Activated CD4-positive, alpha-beta T cell treated with anti-CD3 and anti-CD28 coated beads, Interleukin-2, Interleukin-4, amounts not matched to agents 100 ng/mL and 50 ng/mL, durations not matched to agents 16 hours and 8 hours (primary cell): Measurements from ENCODE around the gene FETUB.

Experiments used
- DNase-seq: peaks from one replicate; pipeline ENCODE4 v3.0.0-alpha.2; 2020; ENCODE audit warnings: low spot score

FETUB gene

DNA sequence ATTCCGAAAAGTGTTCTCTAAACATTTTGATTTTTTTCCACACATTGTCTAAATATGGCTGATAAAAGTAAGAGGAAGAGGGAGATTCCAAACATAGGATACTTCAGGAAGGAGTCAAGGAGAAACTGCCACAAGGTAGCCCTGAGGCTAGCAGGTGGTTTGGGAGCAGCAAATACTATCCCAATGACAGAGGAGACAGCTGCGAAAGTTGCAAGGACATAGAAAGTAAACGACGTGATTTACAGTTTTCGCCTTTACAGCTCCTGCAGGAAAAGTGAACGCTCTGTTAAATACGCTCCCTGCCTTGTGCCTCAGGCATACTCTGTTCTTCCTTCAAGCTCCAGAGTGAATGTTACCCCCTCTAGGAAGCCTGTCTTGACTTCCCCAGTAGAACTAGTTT lies 3.7 kb upstream of the FETUB start:
- DNase-seq: no peak

DNA sequence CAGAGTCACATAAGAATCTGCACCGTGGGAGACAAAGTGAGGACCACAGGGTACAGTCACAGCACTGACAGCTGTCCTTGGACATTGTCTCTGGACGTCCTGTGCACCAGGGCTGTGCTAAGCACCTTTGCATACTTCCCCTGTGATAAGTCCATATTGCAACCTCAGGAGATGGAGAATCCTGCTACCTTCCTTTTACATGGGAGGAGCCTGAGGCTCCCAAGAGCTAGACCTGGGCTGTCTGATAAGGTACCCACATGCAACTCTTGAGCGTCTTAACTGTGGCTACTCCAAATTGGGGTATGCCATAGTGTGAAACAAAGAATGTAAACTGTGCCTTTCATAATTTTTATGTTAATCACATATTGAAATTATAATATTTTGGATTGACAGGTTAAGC lies 2.5 kb upstream of the FETUB start:
- DNase-seq: no peak

DNA sequence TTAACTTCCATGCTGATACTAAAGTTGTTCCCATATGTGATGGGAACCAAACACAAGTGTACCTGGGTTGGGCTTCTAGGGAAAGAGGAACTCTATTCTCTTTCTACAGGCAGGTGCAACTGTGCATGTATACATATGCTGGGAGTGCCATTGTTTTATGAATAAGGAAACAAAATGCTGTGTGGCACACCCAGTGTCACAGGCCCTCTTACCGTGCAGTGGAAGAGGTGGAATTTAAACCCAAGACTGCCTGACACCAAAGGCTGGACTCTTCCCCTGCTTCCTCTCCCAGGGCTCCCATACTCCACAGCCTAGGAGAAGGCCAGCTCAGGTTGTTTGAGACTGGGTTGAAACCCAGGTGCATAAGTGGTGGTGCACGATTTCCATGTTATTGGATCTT lies 1.9 kb upstream of the FETUB start:
- DNase-seq: no peak

DNA sequence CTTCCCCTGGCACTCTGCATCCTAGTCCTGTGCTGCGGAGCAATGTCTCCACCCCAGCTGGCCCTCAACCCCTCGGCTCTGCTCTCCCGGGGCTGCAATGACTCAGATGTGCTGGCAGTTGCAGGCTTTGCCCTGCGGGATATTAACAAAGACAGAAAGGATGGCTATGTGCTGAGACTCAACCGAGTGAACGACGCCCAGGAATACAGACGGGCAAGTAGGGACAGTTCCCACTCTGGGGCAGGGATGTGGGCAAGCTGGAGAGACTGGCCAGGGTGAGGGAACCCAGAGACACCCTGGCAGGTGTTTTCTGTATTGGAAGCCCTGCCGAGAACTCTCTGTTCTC lies 247 bp downstream of the FETUB start:
- DNase-seq: no peak

DNA sequence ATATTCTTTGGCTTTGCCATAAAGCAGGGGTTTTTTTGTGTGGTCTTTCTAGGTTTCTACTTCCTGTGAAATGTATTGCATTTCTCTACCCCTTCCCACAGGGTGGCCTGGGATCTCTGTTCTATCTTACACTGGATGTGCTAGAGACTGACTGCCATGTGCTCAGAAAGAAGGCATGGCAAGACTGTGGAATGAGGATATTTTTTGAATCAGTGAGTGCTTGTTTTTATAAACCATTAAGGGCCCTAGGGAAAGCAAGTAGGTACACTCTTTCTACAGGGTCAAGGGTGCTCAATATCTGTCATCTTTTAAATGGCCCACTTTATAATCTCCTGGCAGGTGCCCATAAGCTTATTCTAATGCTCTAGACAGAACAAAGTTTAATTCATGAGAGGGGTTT lies 730 bp downstream of the FETUB start:
- DNase-seq: no peak

DNA sequence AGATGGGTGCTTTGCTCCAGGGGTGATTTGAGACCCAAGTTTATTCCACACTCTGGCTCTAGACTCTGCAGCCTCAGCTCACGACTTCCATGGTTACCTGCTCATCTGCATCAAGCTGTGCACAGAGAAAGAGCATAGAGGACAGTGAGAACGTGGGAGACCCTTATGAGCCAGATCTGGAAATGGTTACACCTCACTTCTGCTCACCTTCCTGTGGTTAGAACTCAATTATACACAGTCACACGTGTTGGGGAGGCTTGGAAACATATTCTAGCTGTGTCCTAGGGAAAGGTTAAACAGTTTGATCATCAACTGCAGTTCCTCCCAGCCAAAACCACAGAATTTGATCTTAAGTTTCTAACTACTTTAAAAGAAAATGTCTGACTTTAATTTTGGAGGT lies 1.8 kb downstream of the FETUB start:
- DNase-seq: no peak

DNA sequence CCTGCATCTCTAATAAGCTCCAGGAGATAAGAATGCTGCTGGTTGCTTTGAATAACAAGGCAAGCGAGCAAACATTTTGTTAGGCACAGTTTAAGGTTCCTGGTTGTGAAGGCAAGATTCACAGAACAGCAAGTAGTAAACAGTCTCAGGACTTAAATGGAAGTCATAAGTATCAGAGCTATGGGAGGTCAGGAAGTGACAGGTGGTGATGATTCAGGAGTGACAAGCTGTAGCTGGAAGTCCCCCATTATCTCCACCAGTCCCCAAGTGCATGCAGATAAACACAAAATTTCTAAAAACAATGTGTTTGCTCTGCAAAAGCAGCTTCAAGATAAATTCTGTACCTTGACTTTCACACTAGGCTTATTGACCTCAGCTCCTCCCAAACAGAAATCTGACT lies 3.3 kb downstream of the FETUB start:
- DNase-seq: peak; percentile 30

DNA sequence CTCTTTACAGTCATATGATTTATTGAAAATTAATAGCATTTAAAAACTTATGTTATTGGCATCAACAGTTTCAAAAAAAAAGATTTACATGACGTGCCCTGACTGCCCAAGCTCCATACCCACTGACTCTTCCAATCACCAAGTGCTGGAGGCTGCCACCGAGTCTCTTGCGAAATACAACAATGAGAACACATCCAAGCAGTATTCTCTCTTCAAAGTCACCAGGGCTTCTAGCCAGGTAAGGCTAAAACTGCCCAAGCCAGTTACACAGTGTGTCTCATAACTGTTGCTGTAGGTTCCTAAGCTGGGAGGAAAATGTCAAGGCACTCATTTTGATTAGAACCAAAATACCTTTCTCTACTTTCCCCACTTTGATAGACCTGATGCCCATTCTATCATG lies 4.5 kb downstream of the FETUB start:
- no peak for DNase-seq

DNA sequence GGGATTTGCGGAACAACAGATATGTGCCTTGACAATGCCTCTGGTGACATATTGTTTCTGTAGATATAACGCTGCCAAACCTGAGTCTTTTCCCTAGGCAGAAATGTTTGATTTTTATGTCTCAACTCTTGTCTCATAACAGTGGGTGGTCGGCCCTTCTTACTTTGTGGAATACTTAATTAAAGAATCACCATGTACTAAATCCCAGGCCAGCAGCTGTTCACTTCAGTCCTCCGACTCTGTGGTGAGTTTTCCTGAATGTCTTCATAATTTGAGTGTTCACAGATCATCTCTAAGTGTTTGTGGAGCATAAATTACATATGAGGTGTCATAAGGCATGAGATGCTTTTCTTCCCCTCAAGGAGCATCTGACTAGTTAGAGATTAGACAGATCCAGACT lies 5.9 kb downstream of the FETUB start:
- no peak for DNase-seq

DNA sequence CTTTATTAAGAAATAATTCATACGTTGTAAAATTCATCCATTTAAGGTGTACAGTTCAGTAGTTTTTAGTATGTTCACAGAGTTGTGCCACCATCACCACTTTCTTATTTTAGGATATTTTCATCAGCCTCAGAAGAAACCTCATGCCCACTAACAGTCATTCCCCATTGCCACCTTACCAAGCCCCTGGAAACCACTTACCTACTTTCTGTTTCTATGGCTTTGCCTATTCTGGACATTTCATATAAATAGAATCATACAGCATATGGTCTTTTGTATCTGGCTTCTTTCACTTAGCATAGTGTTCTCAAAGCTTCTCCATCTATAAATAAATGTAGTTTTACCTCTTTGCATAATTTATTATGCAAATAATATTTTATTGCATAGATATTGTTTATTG lies 6.6 kb downstream of the FETUB start:
- no peak for DNase-seq

DNA sequence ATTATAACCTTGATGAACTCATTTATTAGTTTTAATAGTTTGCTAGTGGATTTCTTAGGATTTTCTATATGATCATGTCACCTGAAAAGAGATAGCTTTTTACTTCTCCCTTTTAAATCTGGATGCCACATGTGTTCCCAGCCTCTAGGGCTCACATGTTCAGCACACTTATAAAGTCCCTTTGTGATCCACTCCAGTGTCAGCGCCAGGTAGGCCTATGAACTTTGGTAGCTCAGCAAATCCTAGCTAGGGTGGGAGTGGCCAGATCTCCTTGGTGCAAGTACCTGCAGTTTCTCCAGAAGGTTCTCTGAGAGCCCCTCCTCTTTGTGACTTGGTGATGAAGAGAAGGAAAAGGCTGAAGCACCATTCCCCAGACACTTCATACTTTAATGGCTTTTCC lies 8.7 kb downstream of the FETUB start:
- no peak for DNase-seq

DNA sequence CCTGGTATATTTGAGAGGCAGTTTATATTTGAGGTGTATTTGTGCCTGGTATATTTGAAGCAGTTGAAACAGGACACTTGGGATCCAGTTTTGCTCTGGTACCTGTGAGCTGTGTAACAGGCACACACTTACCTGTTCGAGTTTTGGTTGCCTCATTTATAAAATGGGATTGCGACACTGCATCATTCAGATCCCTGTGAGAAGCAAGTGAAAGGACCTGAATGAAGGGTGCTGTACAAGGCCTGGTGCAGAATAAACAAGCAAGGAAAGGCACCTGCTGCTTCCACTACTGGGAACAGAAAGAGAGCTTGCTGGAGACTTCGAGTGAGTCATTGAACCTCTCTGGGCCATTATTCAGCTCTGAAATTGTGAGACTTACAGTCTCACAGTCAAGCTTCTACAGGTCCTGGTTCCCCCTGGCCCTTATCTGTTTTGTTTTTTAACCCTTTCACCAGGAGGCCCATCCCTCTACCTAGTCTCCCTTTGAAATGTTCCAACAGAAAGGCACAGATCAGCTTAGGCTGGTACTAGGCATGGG lies 11.5 kb downstream of the FETUB start:
- DNase-seq: no peak

DNA sequence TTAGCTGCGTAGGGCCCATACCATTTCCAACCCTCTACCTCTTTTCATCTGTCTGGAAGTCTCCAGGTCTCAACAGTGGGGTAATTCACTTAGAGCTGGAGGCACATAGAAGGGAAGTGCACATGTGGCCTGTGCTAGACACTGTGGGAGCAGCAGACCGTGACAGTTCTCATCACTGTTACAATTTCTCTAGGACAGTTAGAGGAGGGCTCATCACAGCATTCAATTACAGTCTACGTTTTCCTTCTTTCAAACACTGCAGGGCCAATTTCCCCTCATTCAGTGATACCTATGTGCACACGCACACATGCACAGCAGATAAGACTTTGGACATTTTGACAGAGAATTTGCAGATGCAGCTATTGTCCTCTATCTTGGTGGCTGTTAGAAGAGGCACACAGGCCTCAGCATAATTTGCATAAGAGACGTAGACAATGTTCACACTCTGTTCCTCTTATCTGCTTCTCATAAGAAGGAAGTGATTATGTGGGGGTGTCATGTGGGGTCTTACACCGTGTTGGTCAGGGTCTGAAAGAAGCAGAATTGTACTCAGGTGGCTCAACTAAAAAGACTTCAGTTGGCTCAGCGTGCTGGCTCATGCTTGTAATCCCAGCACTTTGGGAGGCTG lies 13.0 kb downstream of the FETUB start:
- DNase-seq: no peak

DNA sequence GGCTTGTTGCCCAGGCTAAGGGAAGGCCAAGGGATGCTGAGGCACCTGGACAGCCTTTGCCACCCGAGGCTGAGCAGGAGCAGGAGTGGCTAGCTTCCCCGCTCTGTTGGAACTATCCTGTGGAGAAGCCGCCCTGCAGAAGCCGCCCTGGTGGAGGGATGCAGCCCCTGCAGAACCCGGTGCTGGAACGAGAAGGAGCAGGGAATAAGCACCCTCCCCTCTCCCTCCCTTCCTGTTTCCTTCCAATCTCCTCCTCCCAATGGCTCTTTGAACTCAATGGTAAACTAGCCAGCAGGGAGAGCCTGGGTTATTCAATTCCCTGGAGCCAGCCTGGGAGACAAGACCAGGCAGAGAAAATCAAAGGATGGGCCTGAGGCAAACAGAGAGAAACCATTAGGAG lies 13.8 kb downstream of the FETUB start:
- no peak for DNase-seq

DNA sequence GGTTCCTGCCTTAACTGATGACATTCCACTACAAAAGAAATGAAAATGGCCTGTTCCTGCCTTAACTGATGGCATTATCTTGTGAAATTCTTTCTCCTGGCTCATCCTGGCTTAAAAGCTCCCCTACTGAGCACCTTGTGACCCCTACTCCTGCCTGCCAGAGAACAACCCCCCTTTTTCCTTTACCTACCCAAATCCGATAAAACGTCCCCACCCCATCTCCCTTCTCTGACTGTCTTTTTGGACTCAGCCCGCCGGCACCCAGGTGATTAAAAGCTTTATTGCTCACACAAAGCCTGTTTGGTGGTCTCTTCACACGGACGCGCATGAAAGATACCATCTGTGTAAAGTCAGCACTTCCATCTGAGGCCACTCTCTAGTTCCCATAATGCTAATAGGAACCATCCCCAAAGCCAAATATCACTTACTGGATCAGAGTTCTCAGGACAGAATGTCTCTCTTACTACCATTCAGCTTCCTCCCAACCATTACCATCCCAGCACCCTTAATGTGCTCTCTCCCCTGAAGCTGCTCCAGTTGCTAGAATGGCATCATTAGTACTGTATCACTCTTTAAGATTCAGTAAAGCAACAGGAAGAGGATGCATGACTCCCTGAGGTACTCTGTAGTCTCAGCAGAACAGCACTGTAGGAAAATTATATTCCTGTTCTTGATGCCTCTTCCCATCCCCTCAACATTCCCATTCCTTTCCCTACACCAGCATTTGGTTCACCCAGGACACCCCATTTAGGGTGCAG lies 23.3 kb downstream of the FETUB start:
- no peak for DNase-seq

DNA sequence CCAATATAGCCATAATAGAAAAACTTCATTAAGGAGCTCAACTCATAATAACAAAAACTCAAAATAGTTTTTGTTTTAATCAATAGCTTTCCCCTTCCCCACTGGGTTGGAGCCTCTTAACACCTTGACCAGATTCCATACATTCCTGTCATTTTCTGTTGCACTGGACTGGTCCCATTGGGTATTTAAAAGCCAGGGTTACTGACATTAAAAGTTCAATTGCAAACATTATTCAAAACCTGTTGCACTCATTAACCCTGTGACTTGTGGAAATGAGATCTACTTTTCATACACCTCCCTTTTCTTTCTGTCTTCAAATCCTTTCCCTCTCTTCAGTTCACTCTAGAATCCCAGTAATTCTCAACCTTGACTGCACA lies 23.9 kb downstream of the FETUB start:
- DNase-seq: no peak

DNA sequence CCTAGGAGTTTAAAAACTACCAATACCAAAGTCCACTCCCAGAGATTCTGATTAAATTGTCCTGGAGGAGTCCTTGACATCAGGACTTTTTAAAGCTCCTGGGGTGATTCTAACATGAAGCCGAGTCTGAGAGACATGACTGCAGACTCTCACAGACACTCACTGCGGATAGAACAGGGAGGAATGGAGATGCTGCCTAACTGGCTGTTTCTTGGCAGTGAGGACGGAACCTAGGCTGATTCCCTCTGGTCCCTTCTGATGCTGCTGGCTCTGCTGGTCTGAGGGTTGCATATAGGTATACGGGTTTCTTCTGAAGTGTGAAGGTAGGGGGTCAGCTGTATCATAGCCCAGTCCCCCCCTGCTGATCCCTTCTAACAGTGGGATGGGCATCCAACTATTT lies 24.3 kb downstream of the FETUB start:
- no peak for DNase-seq

DNA sequence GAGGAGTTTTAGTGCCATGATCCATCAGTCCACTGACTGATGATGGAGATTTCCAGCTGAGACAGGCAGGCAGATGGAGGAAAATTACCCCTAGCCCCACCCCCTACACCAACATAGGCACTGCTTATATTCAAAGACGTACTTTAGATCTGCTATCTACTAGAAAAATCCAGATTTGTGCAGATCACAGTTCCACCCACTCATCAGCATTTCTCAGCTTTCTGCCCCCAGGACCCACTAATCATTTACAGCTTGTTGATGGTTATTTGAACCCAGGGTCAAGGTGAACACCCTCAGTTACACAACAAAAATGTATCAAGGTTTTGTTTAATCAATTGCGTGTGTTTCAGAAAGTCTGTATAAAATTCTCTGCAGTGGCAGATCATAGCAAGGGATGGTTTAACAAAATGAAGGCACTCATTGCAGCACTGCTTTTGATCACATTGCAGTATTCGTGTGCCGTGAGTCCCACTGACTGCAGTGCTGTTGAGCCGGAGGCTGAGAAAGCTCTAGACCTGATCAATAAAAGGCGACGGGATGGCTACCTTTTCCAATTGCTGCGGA lies 25.5 kb downstream of the FETUB start, which contains the start of gene HRG:
HRG (plus strand) TSS at position 390 of the 564 bp plus-strand sequence; CDS start at position 408, 18 bp downstream.
- DNase-seq: no peak

DNA sequence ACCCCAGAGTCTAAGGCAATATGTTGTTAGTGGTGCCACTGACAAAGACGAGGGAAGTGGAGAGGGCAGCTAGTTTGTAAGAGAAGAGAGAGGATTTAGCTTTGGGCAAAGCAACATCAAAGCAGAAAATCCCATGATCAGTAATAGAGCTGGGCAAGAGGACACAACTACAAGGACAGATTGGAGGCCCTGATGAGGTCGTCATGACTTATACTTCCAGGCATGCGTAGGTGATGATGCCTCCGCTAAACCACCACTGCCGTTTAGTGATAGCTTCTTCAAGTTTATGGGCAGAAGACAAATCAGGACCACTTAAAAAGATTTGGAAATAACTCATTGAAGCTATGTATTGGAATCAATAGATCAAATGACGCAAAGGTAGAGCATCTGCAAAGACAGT lies 28.2 kb downstream of the FETUB start:
- no peak for DNase-seq

DNA sequence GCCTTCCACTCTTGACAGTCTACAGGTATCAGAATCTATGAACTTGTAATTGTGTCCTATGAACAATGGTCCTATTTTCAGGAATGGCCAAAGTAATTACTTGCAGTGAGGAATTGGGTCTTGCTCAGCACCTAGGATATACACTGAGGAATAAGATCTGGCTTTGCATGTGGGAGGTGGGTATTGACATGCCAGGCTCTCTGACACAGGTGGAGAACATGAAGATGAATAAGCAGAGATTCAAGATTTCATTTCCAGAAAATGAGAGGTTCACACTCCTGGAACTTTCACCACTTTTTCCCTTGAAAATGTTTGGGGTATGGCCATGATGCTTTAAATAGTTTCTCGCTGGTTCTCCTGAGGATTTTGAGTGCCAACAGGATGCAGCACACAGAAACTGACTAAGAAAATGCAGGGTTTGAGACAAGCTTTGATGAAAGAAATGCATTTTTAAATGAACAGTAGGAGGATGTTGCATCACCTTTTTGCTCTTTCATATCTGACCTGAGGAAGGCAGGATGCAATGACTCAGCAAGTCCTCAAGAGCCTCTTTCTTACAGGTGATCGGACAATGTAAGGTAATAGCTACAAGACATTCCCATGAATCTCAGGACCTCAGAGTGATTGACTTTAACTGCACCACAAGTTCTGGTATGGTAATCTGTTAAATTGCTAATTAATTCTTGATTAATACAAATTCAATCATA lies 29.3 kb downstream of the FETUB start:
- peak; percentile 57 for DNase-seq

DNA sequence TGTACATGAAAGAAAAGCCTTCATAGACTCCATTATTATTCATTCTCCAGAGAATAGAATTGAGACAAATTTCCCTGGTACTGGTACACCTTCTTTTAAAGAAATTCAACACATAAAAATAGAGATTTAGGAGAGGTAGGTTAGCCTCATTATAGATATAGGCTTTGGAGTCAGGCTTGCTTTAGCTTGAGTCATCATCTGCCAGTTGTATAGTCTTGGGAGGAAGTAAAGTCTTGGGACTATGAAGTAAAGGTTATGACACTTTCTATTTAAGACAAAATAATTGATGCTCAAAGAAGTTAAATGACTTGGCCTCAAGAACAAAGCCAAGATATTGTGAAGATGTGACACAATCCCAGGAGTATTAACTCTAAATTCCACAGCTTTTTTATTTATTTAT lies 30.0 kb downstream of the FETUB start:
- DNase-seq: no peak

DNA sequence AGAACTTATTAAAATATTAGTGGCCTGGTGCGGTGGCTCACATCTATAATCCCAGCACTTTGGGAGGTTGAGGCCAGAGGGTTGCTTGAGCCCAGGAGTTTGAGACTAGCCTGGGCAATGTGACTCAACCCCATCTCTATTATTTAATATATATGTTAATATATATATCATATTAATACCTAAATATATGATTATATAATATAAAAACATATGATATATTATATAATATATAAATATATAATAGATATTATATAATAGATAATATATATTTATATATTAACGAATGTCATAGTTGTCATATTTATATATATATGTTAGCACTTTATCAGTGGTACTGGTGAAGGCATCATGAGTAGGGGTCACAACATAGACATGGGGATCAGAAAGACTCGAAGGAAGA lies 30.9 kb downstream of the FETUB start:
- DNase-seq: no peak

DNA sequence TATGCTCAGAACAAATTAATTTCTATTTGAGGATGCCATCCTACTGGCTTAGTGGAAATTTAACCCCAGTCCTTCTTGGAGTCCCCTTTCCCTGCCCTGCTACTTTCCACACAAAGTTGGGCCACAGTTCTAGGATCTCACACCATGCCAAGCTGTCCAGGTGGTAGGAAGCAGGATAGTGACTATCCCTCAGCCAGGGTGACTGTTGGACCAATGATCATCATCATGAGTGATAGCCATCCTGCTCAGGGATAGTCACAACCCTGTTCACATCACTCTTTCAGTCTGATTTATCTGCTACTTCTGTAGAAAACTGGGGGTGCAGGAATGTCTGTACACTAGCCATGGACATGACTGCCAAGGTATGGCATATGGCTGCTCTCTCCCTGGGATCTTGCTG lies 38.4 kb downstream of the FETUB start:
- DNase-seq: no peak
